HEK293T (cell line): ENCODE results near the gene SPATA20.
A peak's percentile ranks its signal among the peaks of the same experiment; 100 is the strongest.

Experiments
- CTCF ChIA-PET: fragments of 350-600 bp; formaldehyde crosslinking; extraction: SDS; loops from one replicate; lab custom pipeline; 2021; ENCODE audit warnings: antibody characterized with exemption, inconsistent platforms; lab: Yijun Ruan, JAX
- POLR2A ChIA-PET: fragments of 350-600 bp; formaldehyde crosslinking; extraction: SDS; loops from one replicate; lab custom pipeline; 2020; ENCODE audit warnings: antibody characterized with exemption, inconsistent platforms; lab: Yijun Ruan, JAX
- DNase-seq: peaks from one replicate; pipeline ENCODE4 v3.0.0; 2012; ENCODE audit warnings: mixed read lengths; ENCODE audit errors: extremely low spot score
- ARNT ChIP-seq: fragments of 450-650 bp; IDR thresholded peaks from 2 replicates; pipeline ENCODE4 v1.6.1; 2017; ENCODE audit warnings: mild to moderate bottlenecking
- BHLHE40 ChIP-seq: fragments of 450-650 bp; IDR thresholded peaks from 2 replicates; pipeline ENCODE4 v1.6.1; 2016; ENCODE audit warnings: mild to moderate bottlenecking, moderate library complexity, borderline replicate concordance
- CTBP1 ChIP-seq: fragments of 450-650 bp; IDR thresholded peaks from 2 replicates; pipeline ENCODE4 v1.6.1; 2016; ENCODE audit warnings: borderline replicate concordance
- ELF4 ChIP-seq: fragments of 450-650 bp; IDR thresholded peaks from 2 replicates; pipeline ENCODE4 v1.6.1; 2017; ENCODE audit warnings: antibody characterized with exemption
- FOXA1 ChIP-seq: fragments of 450-650 bp; IDR thresholded peaks from 2 replicates; pipeline ENCODE4 v1.6.1; 2016; ENCODE audit warnings: mild to moderate bottlenecking
- FOXK2 ChIP-seq: fragments of 450-650 bp; IDR thresholded peaks from 2 replicates; pipeline ENCODE4 v1.6.1; 2016; ENCODE audit warnings: mild to moderate bottlenecking
- FOXM1 ChIP-seq: fragments of 450-650 bp; IDR thresholded peaks from 2 replicates; pipeline ENCODE4 v1.6.1; 2017; ENCODE audit warnings: mild to moderate bottlenecking, borderline replicate concordance
- HDGF ChIP-seq: fragments of 450-650 bp; IDR thresholded peaks from 2 replicates; pipeline ENCODE4 v1.6.1; 2017; ENCODE audit warnings: antibody characterized with exemption, borderline replicate concordance
- L3MBTL2 ChIP-seq: fragments of 450-650 bp; conservative IDR thresholded peaks from 2 replicates; pipeline ENCODE4 v1.6.1; 2016; ENCODE audit warnings: mild to moderate bottlenecking
- LEF1 ChIP-seq: fragments of 450-650 bp; IDR thresholded peaks from 2 replicates; pipeline ENCODE4 v1.6.1; 2017; ENCODE audit warnings: mild to moderate bottlenecking, borderline replicate concordance
- NFRKB ChIP-seq: fragments of 450-650 bp; IDR thresholded peaks from 2 replicates; pipeline ENCODE4 v1.6.1; 2016; ENCODE audit warnings: mild to moderate bottlenecking, moderate library complexity
- PKNOX1 ChIP-seq: fragments of 450-650 bp; IDR thresholded peaks from 2 replicates; pipeline ENCODE4 v1.6.1; 2016
- SP1 ChIP-seq: fragments of 450-650 bp; IDR thresholded peaks from 2 replicates; pipeline ENCODE4 v1.6.1; 2017
- SUZ12 ChIP-seq: fragments of 450-650 bp; IDR thresholded peaks from 2 replicates; pipeline ENCODE4 v1.6.1; 2016; ENCODE audit warnings: mild to moderate bottlenecking
- TARDBP ChIP-seq: fragments of 450-650 bp; IDR thresholded peaks from 2 replicates; pipeline ENCODE4 v1.6.1; 2016
- ZNF384 ChIP-seq: fragments of 450-650 bp; IDR thresholded peaks from 2 replicates; pipeline ENCODE4 v1.6.1; 2016

Gene SPATA20

GRCh38 chr17:50557630-50558029, 10.7 kb downstream of the SPATA20 start:
- DNase-seq = no peak
- POLR2A ChIA-PET = no interaction called here
- no peak for TF ChIP-seq NFRKB
- no peak for TF ChIP-seq ARNT
- TF ChIP-seq FOXM1 = no peak
- no peak for TF ChIP-seq SP1
- no peak for TF ChIP-seq ZNF384
- TF ChIP-seq BHLHE40 = no peak
- no peak for TF ChIP-seq FOXA1
- TF ChIP-seq L3MBTL2 = no peak
- no peak for TF ChIP-seq PKNOX1
- no peak for TF ChIP-seq LEF1
- no peak for TF ChIP-seq ELF4
- TF ChIP-seq TARDBP = no peak
- no peak for TF ChIP-seq HDGF
- no peak for TF ChIP-seq SUZ12
- no peak for TF ChIP-seq FOXK2
- CTCF ChIA-PET = no interaction called here

GRCh38 chr17:50558091-50558490, 11.1 kb downstream of the SPATA20 start:
- no peak for TF ChIP-seq FOXM1
- TF ChIP-seq SUZ12 = no peak
- no peak for TF ChIP-seq L3MBTL2
- TF ChIP-seq SP1 = no peak
- TF ChIP-seq ARNT = no peak
- TF ChIP-seq FOXA1 = no peak
- no peak for TF ChIP-seq LEF1
- CTCF ChIA-PET = no interaction called here
- POLR2A ChIA-PET = no interaction called here
- DNase-seq = no peak

GRCh38 chr17:50558581-50558940, 11.6 kb downstream of the SPATA20 start:
- CTCF ChIA-PET = no interaction called here
- TF ChIP-seq TARDBP (no peak), ZNF384 (no peak), SP1 (no peak), FOXA1 (no peak), NFRKB (no peak), ELF4 (no peak), CTBP1 (no peak), ARNT (no peak), FOXM1 (no peak), SUZ12 (no peak), L3MBTL2 (no peak), LEF1 (no peak), FOXK2 (no peak)
- no peak for DNase-seq
- POLR2A ChIA-PET = no interaction called here

- CTCF ChIA-PET = interaction anchor here (1.1 to 2.2 kb wide), 3 partner anchors 8 to 135 kb away, joined by 3 to 6 read pairs (median 5); no protein-coding TSS in a partner anchor
- no peak for DNase-seq
- no peak for TF ChIP-seq ARNT
- TF ChIP-seq ELF4 = no peak
- no peak for TF ChIP-seq HDGF
- TF ChIP-seq SUZ12 = no peak
- TF ChIP-seq PKNOX1 = no peak
- TF ChIP-seq FOXM1 = no peak
- POLR2A ChIA-PET = interaction anchor here (1.6 kb wide), 2 partner anchors 63 to 149 kb away, joined by 4 to 6 read pairs; no protein-coding TSS in a partner anchor
Observed at GRCh38 chr17:50558941-50559614, 12.1 kb downstream of the SPATA20 start.

- POLR2A ChIA-PET = interaction anchor here (0.7 to 1.8 kb wide), 6 partner anchors 9 to 203 kb away, joined by 3 to 6 read pairs (median 4); no protein-coding TSS in a partner anchor
- DNase-seq = peak; percentile 74
- no peak for TF ChIP-seq FOXA1
- TF ChIP-seq L3MBTL2 = peak; percentile 74
- CTCF ChIA-PET = interaction anchor here (0.5 to 2.2 kb wide), 6 partner anchors 8 to 135 kb away, joined by 3 to 6 read pairs (median 4); no protein-coding TSS in a partner anchor
Observed at GRCh38 chr17:50559674-50560184, 12.8 kb downstream of the SPATA20 start.

GRCh38 chr17:50560185-50560824, 13.3 kb downstream of the SPATA20 start, which contains the start of gene CACNA1G:
Gene CACNA1G (plus strand): TSS chr17:50560715. CDS start chr17:50561460, 745 bp downstream.
- POLR2A ChIA-PET = interaction anchor here (0.7 to 1.8 kb wide), 6 partner anchors 9 to 202 kb away, joined by 3 to 6 read pairs (median 4); no protein-coding TSS in a partner anchor
- peak; percentile 96 for DNase-seq
- TF ChIP-seq PKNOX1 (peak; percentile 82), SP1 (no peak), ELF4 (no peak)
- CTCF ChIA-PET = interaction anchor here (0.5 to 2.2 kb wide), 6 partner anchors 8 to 134 kb away, joined by 3 to 6 read pairs (median 4); no protein-coding TSS in a partner anchor
